ENCODE data around the gene CAMTA1. TPM values are rescaled to one million over a fixed set of nuclear protein-coding genes. Genes with fewer than 3 reads are reported as not detected.

Gene CAMTA1
- total RNA-seq, 1 experiment from 2014 or later: 69.5 TPM

- no peaks in the 10 kb centered on the region for H4K20me1 ChIP-seq (ENCODE audit: insufficient read depth)
- ChIA-PET CTCF (no interaction called here), RAD21 (ENCODE audit: low non-redundant PET in 1 of 2, low total read pairs in 2 of 2, uncharacterized antibody in 2 of 2, unreplicated experiment in 2 of 2) (no interaction called here), POLR2A (no interaction called here)
- no peaks in the 10 kb centered on the region for H3K27me3 ChIP-seq (ENCODE audit: insufficient read depth, low read length)
- no peak for TF ChIP-seq CTCF (IDR thresholded peaks at IDR 0.05 in 2 of 3, conservative IDR thresholded peaks at IDR 0.05 in 1 of 3; ENCODE audit: borderline replicate concordance in 1 of 3, insufficient read depth in 1 of 3, low read depth in 2 of 3, low read length in 2 of 3)
- no peak for TF ChIP-seq ELF1 (IDR thresholded peaks at IDR 0.05; ENCODE audit: borderline replicate concordance, low read depth)
- no peak for TF ChIP-seq CBX3 (IDR thresholded peaks at IDR 0.05; ENCODE audit: low read depth)
- no peak for TF ChIP-seq TCF7L2 (IDR thresholded peaks at IDR 0.05; ENCODE audit: borderline replicate concordance, extremely low read depth, insufficient read depth, insufficient read length)
- TF ChIP-seq POLR2AphosphoS5 (IDR thresholded peaks at IDR 0.05; ENCODE audit: low read depth, low read length): no peak
- no peak for TF ChIP-seq RAD21 (IDR thresholded peaks at IDR 0.05; ENCODE audit: low read depth)
- no peak for TF ChIP-seq ATF3 (IDR thresholded peaks at IDR 0.05)
- TF ChIP-seq ZFX (IDR thresholded peaks at IDR 0.05): no peak
- TF ChIP-seq JUND (IDR thresholded peaks at IDR 0.05): no peak
- TF ChIP-seq ZBTB33 (IDR thresholded peaks at IDR 0.05; ENCODE audit: extremely low read depth, insufficient replicate concordance, low read length): no peak
- TF ChIP-seq YY1 (IDR thresholded peaks at IDR 0.05; ENCODE audit: extremely low read depth, insufficient replicate concordance, low read depth, low read length): no peak
- TF ChIP-seq EGR1 (IDR thresholded peaks at IDR 0.05; ENCODE audit: low read depth): no peak
- TF ChIP-seq FOSL1 (IDR thresholded peaks at IDR 0.05; ENCODE audit: low read depth): no peak
- TF ChIP-seq CEBPB (IDR thresholded peaks at IDR 0.05; ENCODE audit: low read depth): no peak
- TF ChIP-seq REST (IDR thresholded peaks at IDR 0.05; ENCODE audit: low read depth): no peak
- TF ChIP-seq ZNF274 (IDR thresholded peaks at IDR 0.05; ENCODE audit: low read depth, low read length): no peak
- TF ChIP-seq SRF (IDR thresholded peaks at IDR 0.05; ENCODE audit: low read depth): no peak
- no peak for TF ChIP-seq SIN3A (IDR thresholded peaks at IDR 0.05; ENCODE audit: low read depth)
- no peak for TF ChIP-seq EZH2phosphoT487 (IDR thresholded peaks at IDR 0.05; ENCODE audit: borderline replicate concordance)
- DNase-seq (ENCODE audit: low read depth, low spot score) (no peak), ATAC-seq (no peak)
- no peak overlapping the region for H3K4me3 ChIP-seq (replicated peaks in 1 of 2; ENCODE audit: low read depth in 1 of 2, low read length in 2 of 2)
- no peaks in the 10 kb centered on the region for H3K79me2 ChIP-seq (ENCODE audit: insufficient read depth, low read length)
- H3K36me3 ChIP-seq (ENCODE audit: control insufficient read depth in 1 of 2, insufficient read depth in 2 of 2, low read length in 2 of 2): no peaks in the 10 kb centered on the region
- no peaks in the 10 kb centered on the region for H3K9me2 ChIP-seq (ENCODE audit: insufficient read depth)
- no peak overlapping the region for H3K4me2 ChIP-seq (ENCODE audit: low read length)
- H3K27ac ChIP-seq (ENCODE audit: low read depth, low read length): no peak overlapping the region
- H3K9ac ChIP-seq (ENCODE audit: low read length): no peak overlapping the region
- H3K9me3 ChIP-seq (ENCODE audit: control insufficient read depth in 1 of 2, insufficient read depth in 1 of 2, low read depth in 1 of 2, low read length in 2 of 2): no peaks in the 10 kb centered on the region
- BruUV-seq (replicated peaks): no TSS peak
- H2AFZ ChIP-seq (ENCODE audit: low read depth, low read length, poor library complexity, severe bottlenecking): no peak overlapping the region
- intact Hi-C loops (cut with micrococcal nuclease): no loop called here
- H3K4me1 ChIP-seq (ENCODE audit: control insufficient read depth in 1 of 2, insufficient read depth in 2 of 2, low read length in 2 of 2): peaks cover 0 to 7% of the 10 kb centered on the region in 2 experiments; a peak in 2 of 4 replicates
Observed at GRCh38 chr1:7253118-7253480, 467.8 kb downstream of the CAMTA1 start.

Measured in HCT116 (cell line).